KOPT-K1 (cell line): ENCODE results near the gene CHCHD4.

Experiments
- H3K27ac ChIP-seq: fragments of 200-600 bp; sonication (generic); 2 replicates; pipeline ENCODE4 v1.5.1; 2016; ENCODE audit warnings: antibody characterized with exemption, mild to moderate bottlenecking, low read depth, low read length; ENCODE audit not compliant: poor library complexity, severe bottlenecking
- H3K36me3 ChIP-seq: fragments of 200-600 bp; sonication (generic); 2 replicates; pipeline ENCODE4 v1.5.1; 2017; ENCODE audit warnings: antibody characterized with exemption, mild to moderate bottlenecking, low read length, moderate library complexity; ENCODE audit not compliant: insufficient read depth
- H3K9me3 ChIP-seq: fragments of 200-600 bp; sonication (generic); 2 replicates; pipeline ENCODE4 v1.5.1; 2017; ENCODE audit warnings: antibody characterized with exemption, low read length, mild to moderate bottlenecking; ENCODE audit not compliant: insufficient read depth, poor library complexity, severe bottlenecking

The CHCHD4 gene

GRCh38 chr3:14132689-14133088, 8.0 kb upstream of the CHCHD4 start:
- H3K36me3 ChIP-seq, result peaks cover 99% of the 10 kb centered on the region

DNA sequence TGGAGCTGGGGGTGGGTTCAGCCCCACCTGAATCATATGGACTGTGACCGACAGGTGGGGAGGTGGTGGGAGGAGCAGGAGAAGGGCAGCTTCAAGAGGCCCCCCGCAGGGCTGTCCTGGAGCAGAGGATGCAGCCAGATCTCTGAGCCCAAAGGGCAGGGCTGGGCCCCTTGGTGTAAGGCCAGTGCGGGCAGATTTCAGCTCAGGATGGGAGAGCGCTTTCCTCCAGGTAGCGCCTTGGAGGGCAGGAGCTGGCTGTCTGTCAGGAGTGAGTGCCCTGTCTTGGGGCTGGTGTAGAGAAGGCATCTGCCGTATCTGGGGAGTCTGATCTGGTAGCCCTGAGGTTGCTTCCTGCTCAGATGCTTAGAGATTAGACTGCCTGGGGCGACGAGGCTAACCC, 7.5 kb upstream of the CHCHD4 start:
- H3K9me3 ChIP-seq, result no peaks in the 10 kb centered on the region
- no peak overlapping the region for H3K27ac ChIP-seq
- H3K36me3 ChIP-seq, result peaks cover 93% of the 10 kb centered on the region

More at GRCh38 chr3:14132689-14133088, 8.0 kb upstream of the CHCHD4 start:
- no peaks in the 10 kb centered on the region for H3K9me3 ChIP-seq
- no peak overlapping the region for H3K27ac ChIP-seq

DNA sequence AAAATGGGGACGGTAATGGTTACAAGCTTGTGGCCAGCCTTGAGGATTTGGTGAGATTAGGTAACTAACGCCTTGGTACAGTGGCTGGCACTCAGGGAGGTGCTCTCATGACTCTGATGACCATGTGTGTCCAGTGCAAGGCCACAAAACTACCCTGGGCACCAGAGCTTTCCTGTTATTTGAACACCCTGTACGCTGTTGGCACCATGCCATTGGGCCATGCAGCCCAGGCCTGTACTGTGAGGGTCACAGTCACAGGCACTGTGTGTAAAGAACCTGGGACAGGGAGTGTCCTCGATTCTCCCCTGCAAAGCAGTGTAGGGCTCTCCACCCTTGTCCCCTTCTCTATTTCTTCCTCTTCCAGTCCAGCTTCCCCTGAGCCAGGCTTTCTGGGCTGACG, 6.5 kb upstream of the CHCHD4 start:
- Histone ChIP-seq H3K9me3 (no peaks in the 10 kb centered on the region), H3K36me3 (peaks cover 84% of the 10 kb centered on the region), H3K27ac (no peak overlapping the region)

DNA sequence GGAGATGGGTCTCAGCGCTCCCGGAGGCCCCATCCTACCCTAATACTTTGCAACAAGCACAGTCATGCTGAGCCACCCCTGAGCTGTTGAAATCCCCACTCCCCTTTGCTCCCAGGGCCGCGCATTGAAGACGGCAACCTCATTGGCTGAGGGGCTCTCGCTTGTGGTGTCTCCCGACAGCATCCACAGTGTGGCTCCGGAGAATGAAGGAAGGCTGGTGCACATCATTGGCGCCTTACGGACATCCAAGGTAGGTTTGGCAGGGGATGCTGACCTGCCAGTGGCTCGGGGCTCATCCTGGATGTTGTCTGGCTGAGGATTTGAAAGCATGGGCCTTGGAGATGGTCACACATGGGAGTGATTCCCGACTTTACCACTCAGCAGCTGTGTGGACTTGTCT, 6.0 kb upstream of the CHCHD4 start:
- Histone ChIP-seq H3K9me3 (no peaks in the 10 kb centered on the region), H3K36me3 (peaks cover 79% of the 10 kb centered on the region), H3K27ac (no peak overlapping the region)

DNA sequence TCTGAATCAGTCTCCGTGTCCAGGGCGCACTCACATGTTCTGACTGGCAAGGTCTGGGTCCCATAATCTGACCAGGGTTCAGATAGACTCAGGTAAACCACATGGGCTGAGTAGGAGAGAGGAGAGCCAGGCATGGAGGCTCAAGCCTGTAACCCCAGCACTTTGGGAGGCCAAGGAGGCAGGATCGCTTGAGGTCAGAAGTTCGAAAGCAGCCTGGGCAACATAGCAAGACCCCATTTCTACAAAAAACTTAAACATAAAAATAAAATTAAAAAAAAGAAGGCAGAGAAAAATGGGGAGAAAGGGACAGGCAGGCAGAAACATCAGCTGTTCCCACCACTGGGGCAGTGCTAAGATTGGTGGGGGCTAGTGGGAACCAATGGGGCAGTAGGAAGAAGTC, 5.6 kb upstream of the CHCHD4 start:
- Histone ChIP-seq H3K36me3 (peaks cover 75% of the 10 kb centered on the region), H3K27ac (no peak overlapping the region), H3K9me3 (no peaks in the 10 kb centered on the region)

GRCh38 chr3:14129296-14129695, 4.6 kb upstream of the CHCHD4 start:
- peaks cover 65% of the 10 kb centered on the region for H3K36me3 ChIP-seq
- H3K27ac ChIP-seq, result no peak overlapping the region
- no peaks in the 10 kb centered on the region for H3K9me3 ChIP-seq

DNA sequence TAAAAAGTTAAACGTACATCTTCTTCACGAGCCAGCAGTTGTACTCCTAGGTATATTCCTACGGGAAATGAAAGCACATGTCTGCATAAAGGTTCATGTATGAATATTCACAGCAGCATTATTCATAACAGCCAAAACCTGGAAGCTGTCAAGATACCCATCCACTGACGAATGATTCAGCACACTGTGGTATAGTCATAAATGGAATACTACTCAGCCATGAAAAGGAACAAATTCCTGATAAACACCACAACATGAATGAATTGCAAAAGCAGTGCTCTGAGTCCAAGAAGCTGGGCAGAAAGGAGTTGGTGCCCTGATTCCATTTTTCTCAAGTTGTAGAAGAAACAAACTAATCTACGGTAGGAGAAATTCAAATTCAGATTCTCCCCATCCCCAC, 4.1 kb upstream of the CHCHD4 start:
- Histone ChIP-seq H3K36me3 (peaks cover 60% of the 10 kb centered on the region), H3K27ac (no peak overlapping the region), H3K9me3 (no peaks in the 10 kb centered on the region)

- H3K27ac ChIP-seq, result no peak overlapping the region
- H3K9me3 ChIP-seq, result no peaks in the 10 kb centered on the region
- H3K36me3 ChIP-seq, result peaks cover 49% of the 10 kb centered on the region
Observed at GRCh38 chr3:14127516-14128161, 3.0 kb upstream of the CHCHD4 start.

DNA sequence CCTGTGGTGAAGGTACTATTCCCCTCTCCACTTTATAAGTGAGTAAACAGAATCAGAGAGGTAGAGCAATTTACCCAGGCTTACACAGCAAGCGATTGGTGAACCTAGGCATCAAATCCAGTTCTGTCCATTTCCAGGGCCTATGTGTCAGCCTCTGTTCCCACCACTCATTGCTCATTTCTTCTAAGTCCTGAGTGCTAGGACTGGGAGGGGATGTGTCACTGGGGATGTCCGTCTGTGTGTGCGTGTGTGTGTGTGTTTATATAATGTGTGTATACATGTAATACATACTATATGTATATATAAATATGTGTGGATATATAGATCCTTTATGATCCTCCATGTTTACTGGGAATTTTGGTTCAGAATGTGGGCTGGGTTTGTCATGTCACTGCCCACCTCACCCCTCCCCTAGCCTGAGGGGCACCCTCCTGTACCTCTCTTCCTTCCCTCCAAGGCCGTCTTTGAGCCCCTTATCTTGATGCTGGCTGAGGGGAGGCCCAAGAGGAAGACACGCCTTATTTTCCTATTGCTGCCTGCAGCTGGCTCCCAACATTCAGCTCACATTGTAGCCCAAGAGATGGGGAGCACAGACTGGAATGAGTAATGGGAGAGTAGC, 2.3 kb upstream of the CHCHD4 start:
- H3K9me3 ChIP-seq, result no peaks in the 10 kb centered on the region
- H3K27ac ChIP-seq, result no peak overlapping the region
- peaks cover 45% of the 10 kb centered on the region for H3K36me3 ChIP-seq

DNA sequence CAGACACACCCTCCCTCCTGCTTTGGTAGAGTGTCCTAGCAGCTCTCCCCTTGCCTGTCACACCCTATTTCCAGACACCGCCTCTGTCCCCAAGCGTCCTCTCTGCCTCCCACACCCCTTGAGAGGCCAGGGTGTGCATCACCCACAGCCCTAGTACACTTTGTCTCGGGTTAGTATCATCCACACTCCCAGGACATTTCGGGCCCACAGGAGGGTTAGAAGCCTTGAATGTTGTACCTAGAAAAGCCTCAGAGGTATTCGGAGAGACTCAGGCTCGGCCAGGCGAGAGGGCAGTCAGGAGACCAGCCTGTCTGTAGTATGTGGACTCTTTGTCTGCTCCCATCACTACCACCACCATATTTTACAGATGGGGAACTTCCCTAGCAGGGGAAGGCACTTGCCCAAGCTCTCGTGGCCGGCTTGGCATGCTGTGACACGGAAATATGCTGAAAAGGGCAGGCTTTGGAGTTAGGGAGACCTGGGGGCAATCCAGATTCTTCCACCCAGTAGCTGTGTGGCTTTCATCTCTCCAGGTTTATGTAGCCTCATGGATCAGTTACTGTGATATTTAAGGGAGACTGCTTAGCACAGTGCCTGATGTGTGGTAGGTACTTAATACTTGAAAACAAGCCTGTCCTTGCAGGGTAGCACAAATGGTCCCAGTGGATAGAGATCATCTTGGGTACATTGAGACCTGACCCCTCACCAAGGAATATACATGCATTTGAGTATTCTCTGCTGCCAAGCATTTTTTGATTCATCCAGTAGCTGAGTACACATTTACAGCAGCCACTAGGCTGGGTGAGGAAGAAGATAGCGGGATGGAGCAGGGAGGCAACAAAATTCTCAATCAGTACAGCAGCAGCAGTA, 1.6 kb upstream of the CHCHD4 start:
- Histone ChIP-seq H3K36me3 (peaks cover 45% of the 10 kb centered on the region), H3K9me3 (no peaks in the 10 kb centered on the region), H3K27ac (no peak overlapping the region)

- Histone ChIP-seq H3K27ac (peak overlapping the region; percentile 88), H3K9me3 (no peaks in the 10 kb centered on the region)
Observed at GRCh38 chr3:14125193-14126016, 735 bp upstream of the CHCHD4 start.

GRCh38 chr3:14124223-14124614, 451 bp downstream of the CHCHD4 start:
- Histone ChIP-seq H3K36me3 (peaks cover 44% of the 10 kb centered on the region), H3K9me3 (no peaks in the 10 kb centered on the region), H3K27ac (peak overlapping the region; percentile 88)

More at GRCh38 chr3:14125193-14126016, 735 bp upstream of the CHCHD4 start:
- H3K36me3 ChIP-seq, result peaks cover 44% of the 10 kb centered on the region

DNA sequence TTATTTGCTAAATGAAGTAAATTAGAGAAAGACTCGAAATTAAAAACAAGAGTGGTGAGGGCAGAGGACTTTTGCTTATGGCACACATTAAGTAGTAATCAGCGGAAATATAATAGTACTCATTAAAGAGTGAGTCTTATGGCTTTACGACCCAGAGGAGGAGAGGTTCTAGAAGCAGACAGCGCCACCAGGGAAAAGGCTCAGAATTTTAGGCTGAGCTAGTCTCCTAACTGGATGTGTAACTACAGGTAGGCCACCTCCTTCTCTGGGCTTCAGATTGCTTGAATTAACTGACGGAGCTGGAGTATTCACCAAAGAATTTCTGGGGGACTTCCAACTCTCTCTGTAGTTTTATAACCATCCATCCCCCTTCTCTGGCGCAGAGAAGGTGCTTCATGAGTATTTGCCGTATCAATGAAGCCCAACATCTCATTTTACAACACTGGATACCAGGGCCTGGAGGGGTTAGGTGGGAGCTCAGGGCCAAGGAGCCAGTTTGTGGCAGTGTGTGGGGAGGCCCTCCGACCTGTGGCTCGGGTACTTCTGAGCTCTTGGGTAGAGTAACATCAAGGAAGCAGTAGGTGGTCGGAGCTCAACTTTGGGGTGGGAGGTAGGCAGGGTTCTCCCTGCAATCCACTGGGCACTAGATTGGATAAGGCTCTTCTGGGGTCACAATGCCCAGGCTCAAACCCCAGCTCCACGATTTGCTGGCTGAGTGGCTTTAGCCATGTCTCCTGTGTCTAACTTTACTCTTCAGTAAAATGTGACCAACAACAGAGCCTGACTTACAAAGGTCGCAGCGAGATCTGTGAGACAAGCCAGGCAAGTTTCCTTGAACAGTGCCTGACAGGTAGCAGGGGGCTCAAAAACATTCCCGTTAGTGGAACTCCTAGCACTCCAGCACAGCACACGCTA, 1.1 kb downstream of the CHCHD4 start:
- peaks cover 44% of the 10 kb centered on the region for H3K36me3 ChIP-seq
- H3K27ac ChIP-seq, result peak overlapping the region; percentile 88

GRCh38 chr3:14122301-14122700, 2.4 kb downstream of the CHCHD4 start:
- H3K36me3 ChIP-seq, result peaks cover 48% of the 10 kb centered on the region
- H3K9me3 ChIP-seq, result no peaks in the 10 kb centered on the region
- H3K27ac ChIP-seq, result no peak overlapping the region

More for the DNA sequence above, 1.1 kb downstream of the CHCHD4 start:
- H3K9me3 ChIP-seq, result no peaks in the 10 kb centered on the region
